ENCODE results near the gene TAF4. TPM values are rescaled to one million over a fixed set of nuclear protein-coding genes. Genes with fewer than 3 reads are reported as not detected.

Gene TAF4
- polyA plus RNA-seq, 1 donor from 2014 or later: 10.2 TPM

DNA sequence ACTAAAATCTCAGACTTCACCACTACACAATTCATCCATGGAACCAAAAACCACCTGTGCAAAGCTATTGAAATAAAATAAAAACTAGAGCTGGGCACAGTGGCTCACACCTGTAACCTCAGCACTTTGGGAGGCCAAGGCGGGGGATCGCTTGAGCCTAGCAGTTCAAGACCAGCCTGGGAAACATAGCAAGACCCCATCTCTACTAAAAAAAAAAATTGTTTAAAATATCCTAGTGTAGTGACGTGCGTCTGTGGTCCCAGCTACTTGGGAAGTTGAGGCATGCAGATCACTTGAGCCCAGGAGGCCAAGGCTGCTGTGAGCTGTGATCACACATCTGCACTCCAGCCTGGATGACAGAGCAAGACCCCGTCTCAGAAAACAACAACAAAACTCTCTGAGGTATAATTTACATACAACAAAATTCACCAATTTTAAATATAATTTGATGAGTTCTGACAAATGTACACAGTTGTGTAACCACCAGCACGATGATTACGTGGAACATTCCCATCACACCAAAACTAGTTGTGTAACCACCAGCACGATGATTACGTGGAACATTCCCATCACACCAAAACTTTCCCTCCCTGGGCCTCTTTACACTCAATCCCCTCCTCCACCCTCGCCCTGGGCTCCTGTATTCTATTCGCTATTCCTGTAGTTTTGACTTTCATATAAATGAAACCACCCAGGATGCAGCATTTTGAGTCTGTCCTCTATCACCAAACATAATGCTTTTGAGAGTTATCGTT is 107.5 kb downstream of the TAF4 start:
- H3K27ac ChIP-seq (ENCODE audit: low read length): no peak overlapping the region
- H3F3A ChIP-seq (ENCODE audit: insufficient read depth, low read length, poor library complexity, severe bottlenecking): no peaks in the 10 kb centered on the region
- TF ChIP-seq RAD21 (conservative IDR thresholded peaks at IDR 0.05): no peak
- TF ChIP-seq MXI1 (conservative IDR thresholded peaks at IDR 0.05; ENCODE audit: poor library complexity, severe bottlenecking): no peak
- no peak for TF ChIP-seq SMC3 (conservative IDR thresholded peaks at IDR 0.05; ENCODE audit: poor library complexity)
- TF ChIP-seq, protein P1, sequence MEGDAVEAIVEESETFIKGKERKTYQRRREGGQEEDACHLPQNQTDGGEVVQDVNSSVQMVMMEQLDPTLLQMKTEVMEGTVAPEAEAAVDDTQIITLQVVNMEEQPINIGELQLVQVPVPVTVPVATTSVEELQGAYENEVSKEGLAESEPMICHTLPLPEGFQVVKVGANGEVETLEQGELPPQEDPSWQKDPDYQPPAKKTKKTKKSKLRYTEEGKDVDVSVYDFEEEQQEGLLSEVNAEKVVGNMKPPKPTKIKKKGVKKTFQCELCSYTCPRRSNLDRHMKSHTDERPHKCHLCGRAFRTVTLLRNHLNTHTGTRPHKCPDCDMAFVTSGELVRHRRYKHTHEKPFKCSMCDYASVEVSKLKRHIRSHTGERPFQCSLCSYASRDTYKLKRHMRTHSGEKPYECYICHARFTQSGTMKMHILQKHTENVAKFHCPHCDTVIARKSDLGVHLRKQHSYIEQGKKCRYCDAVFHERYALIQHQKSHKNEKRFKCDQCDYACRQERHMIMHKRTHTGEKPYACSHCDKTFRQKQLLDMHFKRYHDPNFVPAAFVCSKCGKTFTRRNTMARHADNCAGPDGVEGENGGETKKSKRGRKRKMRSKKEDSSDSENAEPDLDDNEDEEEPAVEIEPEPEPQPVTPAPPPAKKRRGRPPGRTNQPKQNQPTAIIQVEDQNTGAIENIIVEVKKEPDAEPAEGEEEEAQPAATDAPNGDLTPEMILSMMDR (IDR thresholded peaks at IDR 0.05; ENCODE audit: poor library complexity, severe bottlenecking): no peak
- no peak for TF ChIP-seq POLR2AphosphoS5 (IDR thresholded peaks at IDR 0.05)
- TF ChIP-seq TAF1 (IDR thresholded peaks at IDR 0.05; ENCODE audit: low read depth): no peak
- no peak for TF ChIP-seq EZH2 (IDR thresholded peaks at IDR 0.05; ENCODE audit: borderline replicate concordance, insufficient read depth, low read length, poor library complexity, severe bottlenecking)
- TF ChIP-seq, protein P2, sequence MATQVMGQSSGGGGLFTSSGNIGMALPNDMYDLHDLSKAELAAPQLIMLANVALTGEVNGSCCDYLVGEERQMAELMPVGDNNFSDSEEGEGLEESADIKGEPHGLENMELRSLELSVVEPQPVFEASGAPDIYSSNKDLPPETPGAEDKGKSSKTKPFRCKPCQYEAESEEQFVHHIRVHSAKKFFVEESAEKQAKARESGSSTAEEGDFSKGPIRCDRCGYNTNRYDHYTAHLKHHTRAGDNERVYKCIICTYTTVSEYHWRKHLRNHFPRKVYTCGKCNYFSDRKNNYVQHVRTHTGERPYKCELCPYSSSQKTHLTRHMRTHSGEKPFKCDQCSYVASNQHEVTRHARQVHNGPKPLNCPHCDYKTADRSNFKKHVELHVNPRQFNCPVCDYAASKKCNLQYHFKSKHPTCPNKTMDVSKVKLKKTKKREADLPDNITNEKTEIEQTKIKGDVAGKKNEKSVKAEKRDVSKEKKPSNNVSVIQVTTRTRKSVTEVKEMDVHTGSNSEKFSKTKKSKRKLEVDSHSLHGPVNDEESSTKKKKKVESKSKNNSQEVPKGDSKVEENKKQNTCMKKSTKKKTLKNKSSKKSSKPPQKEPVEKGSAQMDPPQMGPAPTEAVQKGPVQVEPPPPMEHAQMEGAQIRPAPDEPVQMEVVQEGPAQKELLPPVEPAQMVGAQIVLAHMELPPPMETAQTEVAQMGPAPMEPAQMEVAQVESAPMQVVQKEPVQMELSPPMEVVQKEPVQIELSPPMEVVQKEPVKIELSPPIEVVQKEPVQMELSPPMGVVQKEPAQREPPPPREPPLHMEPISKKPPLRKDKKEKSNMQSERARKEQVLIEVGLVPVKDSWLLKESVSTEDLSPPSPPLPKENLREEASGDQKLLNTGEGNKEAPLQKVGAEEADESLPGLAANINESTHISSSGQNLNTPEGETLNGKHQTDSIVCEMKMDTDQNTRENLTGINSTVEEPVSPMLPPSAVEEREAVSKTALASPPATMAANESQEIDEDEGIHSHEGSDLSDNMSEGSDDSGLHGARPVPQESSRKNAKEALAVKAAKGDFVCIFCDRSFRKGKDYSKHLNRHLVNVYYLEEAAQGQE (IDR thresholded peaks at IDR 0.05; ENCODE audit: borderline replicate concordance): no peak
- no peak for TF ChIP-seq EP300 (conservative IDR thresholded peaks at IDR 0.05; ENCODE audit: poor library complexity, severe bottlenecking)
- no peak overlapping the region for H3K4me3 ChIP-seq (ENCODE audit: low read length)
- no peak overlapping the region for H2AFZ ChIP-seq (ENCODE audit: low read depth, low read length)
- H3K79me2 ChIP-seq (replicated peaks; ENCODE audit: insufficient read depth, low read length): no peaks in the 10 kb centered on the region
- H3K9me2 ChIP-seq (ENCODE audit: insufficient read depth, low read length): no peaks in the 10 kb centered on the region
- H3K36me3 ChIP-seq (ENCODE audit: insufficient read depth, low read length): no peaks in the 10 kb centered on the region
- H3K27me3 ChIP-seq (ENCODE audit: insufficient read depth, low read depth, low read length): no peaks in the 10 kb centered on the region
- no peaks in the 10 kb centered on the region for H4K20me1 ChIP-seq (ENCODE audit: insufficient read depth)
- H3K9me3 ChIP-seq (ENCODE audit: low read length): no peaks in the 10 kb centered on the region
- no peak overlapping the region for H3K4me2 ChIP-seq (ENCODE audit: low read length)
- H3K9ac ChIP-seq (ENCODE audit: low read length): no peak overlapping the region

DNA sequence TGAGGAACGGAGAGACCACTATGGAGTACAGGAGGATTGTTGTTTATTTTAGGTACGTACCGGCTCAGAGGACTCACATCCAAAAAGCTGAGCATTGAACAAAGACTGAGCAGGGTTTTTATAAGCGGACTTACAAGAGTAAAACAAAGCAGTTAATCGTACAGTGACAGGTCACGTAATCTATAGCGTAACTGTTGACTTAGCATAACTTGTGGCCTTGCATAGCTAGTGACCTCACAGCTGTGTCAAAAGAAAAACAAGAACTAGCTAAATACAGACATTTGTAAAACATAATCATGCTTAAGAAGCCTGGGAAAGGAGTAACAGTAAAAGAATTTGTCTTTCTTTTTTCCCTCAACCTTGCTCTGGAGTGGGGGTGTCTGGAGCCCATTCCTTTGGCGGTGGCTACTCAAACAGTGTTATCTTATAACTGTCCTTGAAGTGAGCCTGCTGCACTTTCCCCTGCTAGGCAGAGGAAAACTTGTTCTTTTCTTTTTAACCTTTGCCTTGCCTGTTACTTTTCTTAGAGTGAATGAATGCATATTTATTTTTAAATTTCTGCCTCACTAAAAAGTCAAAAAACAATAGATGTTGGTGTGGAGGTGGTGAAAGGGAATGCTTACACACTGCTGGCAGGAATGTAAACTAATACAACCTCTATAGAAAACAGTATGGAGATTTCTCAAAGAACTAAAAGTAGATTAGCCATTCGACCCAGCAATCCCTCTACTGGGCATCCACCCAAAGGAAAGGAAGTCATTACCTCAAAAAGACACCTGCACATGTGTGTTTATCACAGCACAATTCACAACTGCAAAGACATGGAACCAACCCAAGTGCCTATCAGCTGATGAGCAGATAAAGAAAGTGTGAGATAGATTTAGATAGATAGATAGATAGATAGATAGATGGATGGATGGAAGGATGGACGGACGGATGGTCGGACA is 109.0 kb downstream of the TAF4 start:
- Histone ChIP-seq H2AFZ (ENCODE audit: low read depth, low read length) (no peak overlapping the region), H4K20me1 (ENCODE audit: insufficient read depth) (no peaks in the 10 kb centered on the region), H3K9me3 (ENCODE audit: low read length) (no peaks in the 10 kb centered on the region), H3K9me2 (ENCODE audit: insufficient read depth, low read length) (no peaks in the 10 kb centered on the region), H3F3A (ENCODE audit: insufficient read depth, low read length, poor library complexity, severe bottlenecking) (no peaks in the 10 kb centered on the region), H3K79me2 (replicated peaks; ENCODE audit: insufficient read depth, low read length) (no peaks in the 10 kb centered on the region), H3K27ac (ENCODE audit: low read length) (no peak overlapping the region), H3K9ac (ENCODE audit: low read length) (no peak overlapping the region), H3K27me3 (ENCODE audit: insufficient read depth, low read depth, low read length) (no peaks in the 10 kb centered on the region), H3K4me3 (ENCODE audit: low read length) (no peak overlapping the region), H3K4me2 (ENCODE audit: low read length) (no peak overlapping the region), H3K36me3 (ENCODE audit: insufficient read depth, low read length) (no peaks in the 10 kb centered on the region)
- TF ChIP-seq TAF1 (IDR thresholded peaks at IDR 0.05; ENCODE audit: low read depth) (no peak), POLR2AphosphoS5 (IDR thresholded peaks at IDR 0.05) (no peak), EZH2 (IDR thresholded peaks at IDR 0.05; ENCODE audit: borderline replicate concordance, insufficient read depth, low read length, poor library complexity, severe bottlenecking) (no peak), MXI1 (conservative IDR thresholded peaks at IDR 0.05; ENCODE audit: poor library complexity, severe bottlenecking) (no peak), EP300 (conservative IDR thresholded peaks at IDR 0.05; ENCODE audit: poor library complexity, severe bottlenecking) (no peak), RAD21 (conservative IDR thresholded peaks at IDR 0.05) (no peak), SMC3 (conservative IDR thresholded peaks at IDR 0.05; ENCODE audit: poor library complexity) (no peak)
- TF ChIP-seq, protein P2 (IDR thresholded peaks at IDR 0.05; ENCODE audit: borderline replicate concordance): no peak
- TF ChIP-seq, protein P1 (IDR thresholded peaks at IDR 0.05; ENCODE audit: poor library complexity, severe bottlenecking): no peak
